Inflammatory macrophage treated with lipopolysaccharide for 1 hour (primary cell): ENCODE measurements around the gene ADARB2.

Experiments used
- DNase-seq, 2 donors: peaks; one replicate each; pipeline ENCODE4 v3.0.0-alpha.2; 2020 to 2022

The ADARB2 gene

DNA sequence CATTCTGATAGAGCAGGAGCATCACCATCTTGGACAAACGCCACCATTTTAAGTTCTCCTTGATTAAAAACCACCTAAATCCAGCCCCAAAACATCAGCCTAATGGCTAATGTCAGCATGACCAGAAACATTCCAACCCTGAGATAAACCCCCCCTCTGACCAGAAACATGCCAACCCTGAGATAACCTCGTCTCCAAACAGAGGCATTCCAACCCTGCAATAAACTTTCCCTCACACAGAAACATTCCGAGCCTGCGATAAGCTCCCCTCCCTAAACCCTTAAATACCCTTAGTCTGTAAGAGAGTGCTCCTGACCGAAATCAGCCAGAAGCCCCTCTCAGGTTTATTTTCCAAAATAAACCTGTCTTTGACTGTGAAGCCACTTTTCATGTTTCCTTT, 76.5 kb downstream of the ADARB2 start:
- no peak for DNase-seq

DNA sequence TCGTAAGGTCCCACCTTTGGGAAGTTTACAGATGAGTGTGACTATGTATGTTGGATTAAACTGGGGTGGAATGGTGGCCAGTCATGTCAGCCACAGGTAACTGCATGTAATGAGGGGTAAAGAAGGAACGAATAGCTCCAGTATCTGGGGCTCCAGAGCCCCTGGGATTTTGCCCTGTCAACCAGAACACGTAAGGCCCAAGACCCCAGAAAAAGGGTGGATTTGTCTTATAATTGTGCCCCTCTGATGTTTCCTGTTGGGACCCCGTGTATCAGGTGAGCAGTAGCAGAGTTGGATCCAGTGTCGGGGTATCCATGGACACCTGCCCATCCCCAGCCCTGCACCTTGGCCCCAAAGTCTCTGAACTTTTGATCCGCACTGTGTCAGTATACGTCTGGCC, 76.9 kb downstream of the ADARB2 start:
- no peak for DNase-seq

DNA sequence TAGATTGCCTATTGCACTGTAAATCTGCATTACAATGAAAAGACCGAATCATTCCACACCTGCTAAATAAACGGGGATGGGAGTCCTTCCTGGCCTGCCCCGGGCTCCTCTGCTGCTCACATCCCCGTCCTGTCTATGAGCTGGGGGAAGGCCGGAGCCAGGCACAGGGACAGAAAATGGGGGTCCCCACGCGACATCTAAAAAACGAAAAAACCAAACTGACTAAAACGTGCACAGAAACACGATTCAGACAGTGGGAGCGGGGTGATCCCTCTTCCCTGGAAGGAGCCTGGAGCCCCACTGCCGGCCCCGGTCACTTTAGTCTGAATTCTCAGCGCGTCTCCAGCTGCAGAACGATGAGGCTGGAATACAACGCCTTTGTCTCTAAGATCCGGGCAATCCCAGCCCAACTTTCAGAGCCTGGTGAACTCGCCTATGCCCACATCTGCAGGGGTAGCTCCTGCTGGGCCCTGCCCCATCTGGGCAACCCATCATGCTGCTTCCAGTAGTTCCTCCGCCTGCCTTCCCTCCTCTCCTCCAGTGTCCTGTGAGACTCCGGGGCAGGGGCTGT, 78.0 kb downstream of the ADARB2 start:
- DNase-seq: no peak

DNA sequence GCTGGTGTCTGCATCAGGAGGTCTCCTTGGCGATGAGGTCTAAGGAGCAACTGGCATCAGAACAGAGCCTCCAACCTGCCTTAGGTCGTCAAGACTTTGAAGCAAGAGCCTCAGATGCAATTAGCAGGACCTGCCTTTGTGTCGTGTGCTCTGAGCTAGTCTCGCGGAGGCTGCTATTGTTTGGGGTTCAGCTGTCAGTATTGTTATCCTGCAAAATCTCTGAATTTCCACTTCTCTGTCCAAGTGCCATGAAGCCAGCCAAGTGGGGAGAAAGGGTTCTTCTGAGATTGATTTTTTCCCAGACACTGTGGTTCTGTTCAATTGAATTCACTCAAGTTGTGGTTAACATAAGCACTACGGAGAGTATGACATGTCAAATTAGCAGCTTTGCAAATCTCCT, 78.7 kb downstream of the ADARB2 start:
- no peak for DNase-seq

DNA sequence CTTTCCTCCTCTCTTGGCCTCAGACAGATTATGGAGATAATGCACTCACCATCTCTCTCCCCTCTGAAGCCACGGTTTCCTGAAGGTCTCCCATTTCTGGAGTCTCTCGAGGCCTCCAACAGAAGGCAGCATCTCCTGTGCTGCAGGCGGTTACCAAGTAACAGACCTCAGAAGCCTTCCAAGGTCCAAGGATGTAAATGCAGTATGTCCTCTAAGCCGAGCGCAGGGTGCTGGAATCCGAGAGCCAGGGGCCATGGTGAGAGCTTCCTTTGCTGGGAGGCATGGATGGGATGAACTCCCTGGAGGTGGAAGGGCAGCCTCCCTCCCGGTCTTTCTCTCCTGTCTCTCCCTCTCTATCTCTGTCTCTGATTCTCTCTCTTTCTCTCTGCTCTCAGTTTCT, 79.8 kb downstream of the ADARB2 start:
- no peak for DNase-seq

DNA sequence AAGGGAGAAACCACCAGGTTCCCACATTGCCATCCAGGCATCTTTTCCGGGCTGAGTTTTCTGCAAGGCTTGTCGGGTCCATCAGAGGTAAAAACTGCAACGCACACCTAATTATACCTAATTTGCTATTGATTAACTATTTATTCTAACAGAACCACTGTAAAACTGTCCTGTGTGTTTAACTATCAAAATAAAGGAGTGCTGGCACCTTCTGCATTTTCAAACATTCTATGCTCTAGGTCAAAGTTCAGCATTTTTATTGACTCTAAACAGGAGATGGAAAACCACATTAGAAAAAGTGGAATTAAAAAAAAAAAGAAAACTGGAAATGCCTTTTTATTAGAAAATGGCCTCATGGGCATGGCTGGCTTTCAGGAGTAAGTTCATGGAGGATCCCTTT, 82.0 kb downstream of the ADARB2 start:
- DNase-seq: no peak

DNA sequence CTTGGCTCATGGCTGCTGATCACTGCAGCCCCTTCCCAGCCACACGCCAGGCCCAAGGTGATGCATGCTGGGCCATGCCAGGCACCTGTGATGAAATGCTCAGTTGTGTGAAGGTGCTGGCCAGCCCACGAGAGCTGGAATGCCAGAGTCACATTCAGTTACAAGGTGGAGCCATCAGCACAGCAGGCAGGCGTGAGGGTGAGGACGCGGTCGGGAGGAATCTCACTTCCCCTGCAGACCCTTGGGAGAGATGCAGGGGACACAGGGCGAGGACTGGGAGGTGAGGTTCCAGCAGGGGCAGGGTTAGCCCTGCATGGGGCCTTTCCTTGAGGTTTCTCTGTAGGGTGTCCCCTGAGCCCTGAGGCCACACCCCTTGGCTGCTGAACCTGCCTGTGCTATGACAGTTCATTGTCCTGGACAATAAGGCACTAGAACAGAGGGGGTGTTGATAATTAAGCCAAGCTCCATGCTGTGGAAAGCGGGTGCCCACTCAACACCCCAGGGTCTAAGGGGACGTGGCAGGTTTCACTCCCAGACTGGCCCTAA, 82.4 kb downstream of the ADARB2 start:
- DNase-seq: no peak

DNA sequence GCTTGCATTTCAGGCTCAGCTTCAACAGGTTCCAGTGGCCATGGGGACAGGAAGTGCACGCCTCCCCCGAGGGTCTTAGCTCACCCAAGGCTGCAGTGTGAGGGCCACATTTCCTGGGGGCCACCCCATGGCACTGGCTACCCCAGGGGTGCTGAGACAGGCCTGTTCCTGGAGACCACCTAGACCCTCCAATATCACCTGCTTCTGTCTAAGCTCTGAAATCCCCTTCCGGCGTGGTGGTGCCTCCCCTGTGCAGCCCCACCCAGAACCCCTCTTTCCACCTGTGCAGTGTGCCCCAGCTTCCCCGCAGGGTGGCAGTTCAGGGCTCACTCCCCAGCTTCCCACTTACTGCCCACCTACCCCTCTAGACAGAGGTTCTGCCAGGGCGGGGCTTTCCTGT, 83.1 kb downstream of the ADARB2 start:
- DNase-seq: no peak

DNA sequence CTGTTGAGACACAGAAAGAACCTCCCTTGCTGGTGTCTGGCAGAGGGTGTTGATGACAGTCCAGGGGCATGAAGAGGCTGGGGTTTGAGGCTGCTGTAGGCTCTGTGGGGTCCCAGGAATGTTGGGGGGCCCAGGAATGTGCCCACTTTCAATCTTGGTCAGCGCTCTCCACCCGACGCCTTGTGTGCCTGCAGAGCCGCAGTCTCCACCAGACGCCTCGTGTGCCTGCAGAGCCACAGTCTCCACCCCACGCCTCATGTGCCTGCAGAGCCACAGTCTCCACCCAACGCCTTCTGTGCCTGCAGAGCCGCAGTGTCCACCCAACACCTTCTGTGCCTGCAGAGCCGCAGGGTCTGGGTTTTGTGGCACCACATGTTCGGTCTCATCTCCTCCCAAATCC, 84.0 kb downstream of the ADARB2 start:
- DNase-seq: no peak

DNA sequence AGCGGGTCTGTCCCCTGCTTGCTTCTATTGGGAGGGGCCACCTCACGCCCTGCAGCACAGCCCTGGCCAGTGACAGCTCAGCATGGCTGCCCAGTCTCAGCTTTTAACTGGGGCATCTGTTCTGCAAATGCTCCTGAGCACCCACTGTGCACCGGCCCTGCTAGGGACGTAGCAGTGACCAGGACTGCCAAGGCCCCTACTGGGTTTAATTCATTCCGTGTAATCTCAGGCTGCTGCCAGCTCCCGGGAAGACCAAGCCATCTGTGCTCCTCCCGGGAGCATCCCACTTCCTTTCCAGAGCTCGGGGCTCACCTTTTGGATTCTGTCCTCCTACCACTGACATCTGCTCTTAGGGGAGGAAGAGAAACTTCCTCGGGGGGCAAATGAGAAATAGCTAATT, 85.2 kb downstream of the ADARB2 start:
- DNase-seq: no peak

DNA sequence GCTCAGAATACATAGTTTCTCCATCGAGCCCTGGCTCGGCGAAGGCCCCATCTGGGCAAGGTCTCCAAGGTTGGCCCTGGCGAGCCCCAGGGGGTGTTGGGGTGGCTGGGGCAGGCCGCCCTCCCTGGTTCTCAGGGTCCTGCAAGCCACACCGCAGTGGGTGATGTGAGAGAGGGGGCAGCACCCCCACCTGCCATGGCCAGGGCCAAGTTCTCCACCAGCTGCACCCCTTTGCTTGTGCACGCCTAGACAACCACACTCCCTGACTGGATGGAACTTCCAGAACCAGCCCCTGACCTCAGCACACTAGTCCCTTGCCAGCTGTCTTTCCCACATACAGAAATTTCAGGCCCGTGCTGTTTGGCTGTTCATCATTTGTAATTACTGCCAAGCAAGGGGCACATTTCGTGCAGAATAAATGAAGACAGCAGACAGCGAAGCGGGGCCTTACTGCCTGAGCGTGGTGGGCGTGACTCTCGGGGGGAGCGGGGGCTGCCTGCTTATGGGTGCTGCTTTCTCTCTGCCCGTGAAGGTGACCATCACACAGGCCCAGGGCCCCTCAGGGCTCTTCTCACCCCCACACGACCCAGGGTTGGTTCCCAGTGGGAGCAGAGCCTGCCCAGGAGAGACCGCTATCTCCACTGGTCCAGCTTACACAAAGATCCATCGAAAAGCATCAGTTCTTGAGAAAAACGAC, 85.9 kb downstream of the ADARB2 start:
- no peak for DNase-seq

DNA sequence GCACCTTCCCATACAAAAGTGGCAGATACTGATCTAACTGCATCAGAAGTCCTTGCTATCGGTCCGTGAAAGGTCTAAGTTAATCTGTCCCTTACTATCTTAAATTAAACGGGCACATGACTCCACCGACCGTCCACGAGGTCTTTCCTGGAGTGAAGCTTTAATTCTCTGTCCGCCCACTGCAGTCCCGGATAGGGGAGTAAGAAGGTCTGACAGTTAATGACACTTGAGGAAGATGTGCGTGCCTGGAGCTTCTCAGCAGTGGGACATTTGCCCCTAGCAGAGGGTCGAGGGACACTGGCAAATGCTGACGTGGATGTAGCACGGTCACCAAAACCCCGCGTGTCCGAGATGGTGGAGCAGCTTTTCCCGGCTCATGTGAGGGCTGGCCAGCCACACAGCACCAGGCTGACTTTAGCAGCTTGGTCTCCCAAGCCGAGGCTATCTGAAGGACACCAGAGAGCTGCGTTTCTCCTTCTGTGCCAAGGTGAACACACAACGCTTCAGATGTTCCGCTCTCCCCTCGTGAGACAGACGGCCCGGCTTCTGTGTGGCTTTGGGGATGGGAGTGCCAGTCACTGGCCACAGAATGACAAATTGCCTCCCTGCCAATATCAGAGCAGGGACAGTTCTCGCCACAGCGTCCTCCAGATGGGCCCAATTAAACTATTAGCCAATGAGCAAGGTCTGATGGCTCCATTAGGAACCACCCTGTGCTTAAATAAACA, 86.6 kb downstream of the ADARB2 start:
- no peak for DNase-seq

DNA sequence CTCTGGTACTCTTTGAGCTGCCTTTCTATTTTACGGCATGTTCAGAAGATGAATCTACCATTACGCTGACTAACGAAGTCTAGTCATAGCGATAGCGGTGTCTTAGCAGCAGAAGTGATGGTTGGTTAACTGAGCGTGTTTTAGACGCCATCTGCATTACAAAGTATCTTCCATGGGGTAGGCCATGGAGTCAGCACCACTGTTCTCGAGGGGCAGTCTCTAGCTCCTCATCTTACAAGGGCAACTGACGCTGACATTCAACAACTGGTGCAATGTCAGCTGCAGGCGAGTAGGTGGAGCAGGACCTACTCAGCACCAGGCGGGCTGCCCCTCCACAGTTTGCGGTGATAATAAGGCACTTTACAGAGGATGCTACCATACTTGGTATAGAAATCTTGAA, 88.7 kb downstream of the ADARB2 start:
- DNase-seq: no peak

DNA sequence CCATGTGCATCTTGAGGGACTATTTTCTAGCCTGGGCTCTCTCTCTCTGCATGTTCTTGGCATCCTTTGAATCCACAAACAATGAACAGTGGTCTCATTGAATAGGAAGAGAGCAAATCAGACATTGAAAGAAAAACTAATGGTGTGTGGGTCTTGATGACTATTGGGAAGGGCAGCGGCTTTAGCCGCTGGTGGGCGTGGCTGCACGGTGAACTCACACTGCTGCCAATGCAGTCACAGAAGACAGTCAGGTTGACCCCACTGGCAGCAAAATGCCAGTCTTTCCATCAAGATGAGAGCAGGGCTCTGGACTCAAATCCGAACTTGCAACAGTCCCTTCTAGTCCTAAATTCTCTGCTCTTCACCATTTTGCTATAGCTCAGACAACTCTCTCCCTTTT, 91.0 kb downstream of the ADARB2 start:
- DNase-seq: no peak

DNA sequence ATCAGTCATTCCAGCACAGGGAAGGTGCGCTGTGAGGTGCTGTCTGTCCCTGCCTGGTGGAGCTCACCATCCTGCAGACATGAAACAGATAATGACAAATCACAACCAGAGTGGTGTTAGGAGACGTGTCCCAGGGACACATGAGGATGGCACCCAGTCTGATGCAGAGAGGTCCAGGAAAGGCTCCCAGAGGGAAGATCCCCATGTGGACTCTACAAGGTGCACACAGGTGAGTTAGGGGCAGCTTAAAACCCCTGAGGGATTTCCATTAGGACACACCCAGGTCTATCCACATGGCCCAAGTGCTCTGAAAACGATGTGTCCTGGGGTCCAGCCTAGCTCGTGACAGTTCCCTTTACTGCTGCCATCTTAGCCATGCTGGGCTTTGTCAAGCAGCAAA, 91.4 kb downstream of the ADARB2 start:
- no peak for DNase-seq

DNA sequence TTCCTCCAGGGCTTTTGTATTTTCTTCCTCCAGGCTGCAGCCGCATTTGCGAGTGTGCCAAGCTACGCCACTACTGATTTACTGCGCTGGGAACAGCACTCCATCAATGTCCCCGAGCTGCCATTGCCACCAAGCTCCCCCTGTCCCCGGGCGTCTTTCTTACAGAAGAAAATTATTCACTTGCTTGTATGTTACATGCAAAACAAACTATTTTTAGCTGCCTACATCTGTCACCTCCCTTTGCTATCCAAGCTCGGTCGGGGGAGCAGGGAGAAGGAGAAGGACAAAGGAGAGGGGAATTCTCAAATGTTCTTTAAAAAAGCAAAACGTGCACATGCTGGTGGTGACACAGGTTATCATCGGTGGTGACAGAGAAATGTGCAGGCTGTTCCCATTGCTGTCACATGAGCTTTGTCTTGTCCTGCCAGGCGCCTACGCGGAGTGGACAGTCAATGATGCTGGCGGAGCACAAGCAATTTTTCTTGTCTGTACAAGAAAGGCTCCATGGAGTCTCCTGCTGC, 93.1 kb downstream of the ADARB2 start:
- DNase-seq: no peak

DNA sequence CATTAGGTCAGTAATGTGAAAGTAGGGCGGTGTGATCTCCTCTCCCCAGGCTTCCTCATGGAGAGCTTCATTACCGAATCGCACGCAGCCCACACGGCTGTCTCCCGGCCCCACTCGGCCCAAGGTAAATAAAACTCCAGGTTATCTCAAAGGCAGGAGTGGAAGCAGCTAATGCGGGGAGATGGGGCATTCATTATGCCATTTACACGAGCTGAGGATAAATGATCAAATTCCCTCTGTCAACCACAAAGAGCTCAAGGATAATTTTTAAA, 93.5 kb downstream of the ADARB2 start:
- DNase-seq: no peak

DNA sequence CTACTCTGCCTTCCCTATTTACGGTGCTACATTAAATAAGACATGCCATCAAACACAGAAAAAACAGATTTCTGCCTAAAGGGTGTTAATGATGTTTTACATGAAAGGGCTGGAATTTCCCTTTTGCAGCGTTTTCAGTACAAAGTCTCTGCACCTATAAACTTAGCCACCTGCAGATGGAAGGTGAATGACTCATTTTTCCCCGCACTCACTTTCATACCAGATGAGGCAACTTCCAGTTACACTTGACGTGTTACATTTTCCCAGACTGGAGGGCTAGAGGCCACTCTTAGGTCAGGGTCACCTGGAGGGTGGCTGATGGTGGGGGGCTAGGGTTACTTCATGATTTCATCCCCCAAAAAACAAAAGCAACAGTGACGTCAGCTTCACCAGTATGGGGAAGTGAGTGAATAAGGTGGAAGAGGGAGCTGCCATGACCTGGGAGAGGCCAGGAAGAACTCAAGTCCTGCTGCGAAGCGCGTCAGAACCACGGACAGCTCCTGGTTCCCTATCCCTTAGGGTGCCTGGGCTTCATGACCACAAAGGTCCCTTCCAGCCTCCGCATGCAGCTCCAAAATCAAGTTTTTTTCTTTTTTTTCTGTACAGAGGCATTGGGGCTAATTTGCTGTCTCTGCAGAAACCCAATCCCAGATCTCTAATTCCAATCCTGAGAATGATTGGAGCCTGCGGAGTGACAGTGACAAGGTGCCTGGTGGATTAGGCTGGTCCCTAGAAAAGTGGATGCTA, 94.0 kb downstream of the ADARB2 start:
- no peak for DNase-seq

DNA sequence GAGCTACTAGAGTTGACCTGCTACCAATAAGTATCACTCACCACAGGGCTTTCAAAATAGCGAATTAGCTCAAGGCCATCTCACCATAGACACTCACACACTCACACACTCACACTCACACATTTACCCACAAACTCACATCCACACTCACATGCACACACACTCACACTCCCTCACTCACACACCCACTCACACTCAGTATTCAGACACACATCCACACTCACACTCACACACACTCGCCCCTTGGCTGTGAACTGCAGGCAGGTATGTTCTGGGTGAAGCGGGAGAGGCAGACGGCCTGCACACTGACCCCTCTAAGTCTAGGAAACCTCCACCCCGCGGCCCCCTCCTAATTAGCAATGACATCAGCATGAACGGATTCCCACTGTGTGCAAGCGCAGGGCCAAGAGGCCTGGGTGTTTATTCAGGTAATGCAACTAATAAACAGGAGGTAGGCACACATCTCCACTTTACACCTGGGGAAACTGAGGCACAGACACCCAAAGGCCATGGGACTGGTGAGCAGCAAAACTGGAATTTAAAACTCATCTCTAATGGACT, 94.6 kb downstream of the ADARB2 start:
- no peak for DNase-seq

DNA sequence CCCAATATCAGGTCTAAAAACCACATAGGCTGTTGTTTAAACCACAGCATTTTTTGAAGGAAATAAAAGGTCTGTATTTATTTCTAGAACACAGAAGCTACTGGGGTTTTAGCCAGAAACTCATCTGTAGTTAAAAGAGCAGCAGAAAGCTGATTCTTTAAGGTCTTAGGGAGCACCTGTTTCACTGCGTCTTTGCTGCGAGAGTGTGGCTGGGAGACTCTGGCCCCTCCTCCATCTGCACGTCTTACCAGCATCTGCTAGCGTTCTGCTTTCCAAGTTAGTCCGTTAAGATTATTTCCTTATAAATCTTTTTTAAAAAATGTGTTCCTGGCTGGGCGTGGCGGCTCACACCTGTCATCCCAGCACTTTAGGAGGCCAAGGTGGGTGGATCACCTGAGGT, 95.9 kb downstream of the ADARB2 start:
- no peak for DNase-seq

DNA sequence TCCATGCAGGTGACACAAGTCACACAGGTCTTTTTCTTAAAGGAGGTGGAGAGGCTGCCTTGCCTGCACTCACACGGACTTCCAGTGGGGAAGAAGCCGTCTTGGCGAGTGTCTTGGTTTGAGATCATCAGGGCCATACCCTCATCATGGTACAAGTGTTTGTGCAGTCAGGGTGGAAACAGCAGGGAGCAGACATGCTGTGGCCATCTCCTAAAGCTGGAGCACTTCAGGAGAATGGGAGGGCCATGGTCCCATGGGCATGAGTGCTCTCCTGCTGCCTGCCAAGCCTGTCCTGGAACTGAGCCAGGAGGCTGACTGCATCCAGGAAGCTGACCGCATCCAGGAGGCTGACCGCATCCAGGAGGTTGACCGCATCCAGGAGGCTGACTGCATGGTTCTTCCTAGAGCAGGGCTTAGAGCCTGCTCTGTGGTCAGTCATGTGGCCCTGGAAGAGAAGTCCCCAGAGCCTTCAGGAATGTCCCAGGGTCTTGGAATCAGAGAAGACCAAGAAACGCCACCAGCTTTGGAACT, 98.4 kb downstream of the ADARB2 start:
- DNase-seq: no peak

DNA sequence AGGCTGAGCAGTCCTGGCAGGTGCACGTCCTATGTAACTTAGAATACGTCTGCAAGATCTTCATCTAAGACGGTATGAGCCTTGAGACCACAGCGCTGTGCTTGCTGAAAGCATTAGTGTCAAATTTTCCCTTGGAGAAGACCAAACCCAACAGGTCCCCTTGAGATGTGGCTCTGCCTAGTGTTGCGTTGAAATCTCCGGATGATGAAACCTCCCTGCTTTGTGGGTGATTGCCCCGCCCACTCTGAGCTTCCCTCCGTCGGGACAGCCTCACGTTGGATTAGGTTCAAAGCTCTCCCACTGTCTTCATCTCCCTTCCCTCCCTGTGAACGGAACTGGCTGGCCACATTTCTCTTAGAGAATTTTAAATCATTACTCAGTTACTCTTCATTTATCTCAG, 102.0 kb downstream of the ADARB2 start:
- no peak for DNase-seq

DNA sequence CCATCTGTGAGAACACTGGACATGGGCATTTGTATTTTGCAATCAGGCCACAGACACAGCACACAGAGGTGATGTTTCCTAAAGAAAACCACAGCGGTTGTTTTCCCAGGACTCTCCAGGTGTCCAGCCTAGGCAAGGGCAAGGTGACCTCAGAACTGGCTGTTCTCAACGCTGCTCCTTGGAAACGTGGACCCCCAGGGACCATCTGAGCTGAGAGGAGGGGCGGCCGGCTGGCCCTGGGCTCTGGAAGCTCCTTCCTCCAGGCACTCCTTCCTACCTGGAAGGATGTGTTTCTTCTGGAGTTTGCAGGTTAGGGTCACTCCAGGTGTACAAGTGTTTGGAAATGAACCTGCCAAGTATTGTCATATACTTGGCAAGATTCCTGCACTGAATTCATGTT, 103.1 kb downstream of the ADARB2 start:
- DNase-seq: no peak
